HepG2 (cell line): ENCODE data around the gene MGAT5. TPM values are rescaled to one million over a fixed set of nuclear protein-coding genes. Genes with fewer than 3 reads are reported as not detected.
A peak's percentile ranks its signal among the peaks of the same experiment; 100 is the strongest.

ENCODE experiments used
- ARNT ChIP-seq: fragments of 450-650 bp; IDR thresholded peaks from 2 replicates; pipeline ENCODE4 v1.6.1; 2017
- ASH2L ChIP-seq: fragments of 300-600, 200-600 bp; sonication (generic); IDR thresholded peaks from 2 replicates; pipeline ENCODE4 v1.7.0; 2017; ENCODE audit warnings: low read depth, mild to moderate bottlenecking, moderate library complexity, mixed read lengths, low read length; ENCODE audit not compliant: insufficient read length
- EHMT2 ChIP-seq: fragments of 200-600 bp; sonication (generic); IDR thresholded peaks from 2 replicates; pipeline ENCODE4 v1.7.0; 2017; ENCODE audit warnings: antibody characterized with exemption, low read depth, low read length, borderline replicate concordance
- HCFC1 ChIP-seq: fragments of 150-350 bp; IDR thresholded peaks from 2 replicates; pipeline ENCODE4 v1.6.1; 2014; ENCODE audit warnings: low read depth, low read length
- HES4 ChIP-seq: sonication (generic); formaldehyde crosslinking; IDR thresholded peaks from 2 replicates; pipeline ENCODE4 v1.9.0; 2021; ENCODE audit warnings: mild to moderate bottlenecking, missing genetic modification reagents, borderline replicate concordance
- HHEX ChIP-seq: IDR thresholded peaks from 2 replicates; pipeline ENCODE4 v1.6.1; 2016; ENCODE audit warnings: control low read depth
- HNF4G ChIP-seq, 2 experiments: sonication (generic) in 1 of 2; formaldehyde crosslinking in 1 of 2; IDR thresholded peaks; 2 replicates each; pipeline versions ENCODE4 v1.4.0 to v1.6.1; 2011 to 2020; ENCODE audit warnings: borderline replicate concordance in 2 of 2, low read depth in 2 of 2, mild to moderate bottlenecking in 2 of 2, low read length in 1 of 2, missing genetic modification reagents in 1 of 2, moderate library complexity in 1 of 2
- HOXA5 ChIP-seq: sonication (generic); formaldehyde crosslinking; IDR thresholded peaks from 2 replicates; pipeline ENCODE4 v1.4.0; 2020; ENCODE audit warnings: missing genetic modification reagents
- IRX3 ChIP-seq: sonication (generic); formaldehyde crosslinking; IDR thresholded peaks from 2 replicates; pipeline ENCODE4 v1.8.1; 2023; ENCODE audit warnings: mild to moderate bottlenecking, low read depth, missing genetic modification reagents, borderline replicate concordance
- NAIF1 ChIP-seq: sonication (generic); formaldehyde crosslinking; IDR thresholded peaks from 2 replicates; pipeline ENCODE4 v1.5.0; 2020; ENCODE audit warnings: mild to moderate bottlenecking, missing genetic modification reagents, borderline replicate concordance
- REPIN1 ChIP-seq: sonication (generic); formaldehyde crosslinking; IDR thresholded peaks from 2 replicates; pipeline ENCODE4 v1.8.0; 2022; ENCODE audit warnings: missing genetic modification reagents, low read depth, mild to moderate bottlenecking, borderline replicate concordance
- RFX1 ChIP-seq: fragments of 450-650 bp; IDR thresholded peaks from 2 replicates; pipeline ENCODE4 v1.6.1; 2017
- SAFB2 ChIP-seq: sonication (generic); formaldehyde crosslinking; IDR thresholded peaks from 2 replicates; pipeline ENCODE4 v1.5.1; 2020; ENCODE audit warnings: missing genetic modification reagents, low read depth, mild to moderate bottlenecking, borderline replicate concordance
- SP4 ChIP-seq: sonication (generic); formaldehyde crosslinking; IDR thresholded peaks from 2 replicates; pipeline ENCODE4 v1.8.1; 2023; ENCODE audit warnings: mild to moderate bottlenecking, missing genetic modification reagents
- SSRP1 ChIP-seq: IDR thresholded peaks from 2 replicates; pipeline ENCODE4 v1.6.1; 2016; ENCODE audit warnings: control low read depth
- TBP ChIP-seq: sonication (generic); formaldehyde crosslinking; IDR thresholded peaks from 2 replicates; pipeline ENCODE4 v1.5.0; 2020; ENCODE audit warnings: missing genetic modification reagents
- TCF7 ChIP-seq: sonication (generic); IDR thresholded peaks from 2 replicates; pipeline ENCODE4 v1.6.1; 2016; ENCODE audit warnings: antibody characterized with exemption, low read depth
- TSC22D2 ChIP-seq: sonication (generic); formaldehyde crosslinking; IDR thresholded peaks from 2 replicates; pipeline ENCODE4 v1.5.1; 2020; ENCODE audit warnings: missing genetic modification reagents, mild to moderate bottlenecking, borderline replicate concordance
- ZFP36 ChIP-seq: fragments of 150-350 bp; IDR thresholded peaks from 2 replicates; pipeline ENCODE4 v1.6.1; 2018; ENCODE audit warnings: borderline replicate concordance, low read length, low read depth; ENCODE audit not compliant: partially characterized antibody
- ZNF224 ChIP-seq: sonication (generic); formaldehyde crosslinking; IDR thresholded peaks from 2 replicates; pipeline ENCODE4 v1.5.0; 2020; ENCODE audit warnings: mild to moderate bottlenecking, missing genetic modification reagents
- ZNF30 ChIP-seq: sonication (generic); formaldehyde crosslinking; IDR thresholded peaks from 2 replicates; pipeline ENCODE4 v1.5.0; 2020; ENCODE audit warnings: mild to moderate bottlenecking, missing genetic modification reagents
- ZNF512 ChIP-seq: sonication (generic); formaldehyde crosslinking; IDR thresholded peaks from 2 replicates; pipeline ENCODE4 v1.4.0; 2020; ENCODE audit warnings: mild to moderate bottlenecking, missing genetic modification reagents
- ZNF552 ChIP-seq: sonication (generic); formaldehyde crosslinking; IDR thresholded peaks from 2 replicates; pipeline ENCODE4 v1.9.0; 2022; ENCODE audit warnings: missing genetic modification reagents, mild to moderate bottlenecking, borderline replicate concordance
- ZNF569 ChIP-seq: sonication (generic); formaldehyde crosslinking; IDR thresholded peaks from 2 replicates; pipeline ENCODE4 v1.5.0; 2020; ENCODE audit warnings: mild to moderate bottlenecking, missing genetic modification reagents, moderate library complexity, borderline replicate concordance
- ZNF644 ChIP-seq: IDR thresholded peaks from 2 replicates; pipeline ENCODE4 v1.6.1; 2016; ENCODE audit warnings: low read depth
- ZNF703 ChIP-seq: sonication (generic); formaldehyde crosslinking; IDR thresholded peaks from 2 replicates; pipeline ENCODE4 v1.5.1; 2020; ENCODE audit warnings: missing genetic modification reagents, mild to moderate bottlenecking, moderate library complexity, borderline replicate concordance
- ZSCAN20 ChIP-seq: sonication (generic); formaldehyde crosslinking; IDR thresholded peaks from 2 replicates; pipeline ENCODE4 v1.4.0; 2020; ENCODE audit warnings: missing genetic modification reagents, mild to moderate bottlenecking, borderline replicate concordance
- polyA plus RNA-seq, 8 experiments: library from polyadenylated mRNA; depleted of rRNA in 3 of 8; stranded (reverse) in 7 of 8; unstranded in 1 of 8; fragments of >200 nt; fragmentation: Illumina TruSeq in 4 of 8; extraction: Trizol in 4 of 8; gene quantifications; 2 replicates each; pipeline versions ENCODE4 v1.2.1 to v1.2.3, GENCODE V29; 2011 to 2016; ENCODE audit warnings: low read depth in 4 of 8, missing spikeins in 1 of 8, mixed read lengths in 1 of 8; ENCODE audit not compliant: insufficient read depth in 1 of 8
- total RNA-seq, 5 experiments: library from RNA; depleted of rRNA; stranded (reverse); fragments of >200 nt; fragmentation: Illumina TruSeq; extraction: Trizol; gene quantifications; 2 replicates each; pipeline ENCODE4 v1.2.3, GENCODE V29; 2016; ENCODE audit warnings: low read depth in 1 of 5
- TF ChIP-seq, protein P1 (sequence below): sonication (generic); formaldehyde crosslinking; IDR thresholded peaks from 2 replicates; pipeline ENCODE4 v1.5.0; 2020; ENCODE audit warnings: missing genetic modification reagents, mild to moderate bottlenecking, borderline replicate concordance
- TF ChIP-seq, protein P2 (sequence below): sonication (generic); formaldehyde crosslinking; IDR thresholded peaks from 2 replicates; pipeline ENCODE4 v1.4.0; 2020; ENCODE audit warnings: missing genetic modification reagents

Gene MGAT5
- total and polyA plus RNA-seq, 2 of the 13 experiments (the other 11 are each of a cell fraction or from before 2014, with no cell fraction given) = 33.1 to 60.2 TPM

GRCh38 chr2:134241911-134242310, 12.0 kb upstream of the MGAT5 start (continued):
- TF ChIP-seq ZNF512 (CRISPR knock-in tag) = no peak
- peak; percentile 95; the same call in 1 of the 2 replicates for TF ChIP-seq EHMT2
- no peak for TF ChIP-seq HOXA5 (CRISPR knock-in tag)
- TF ChIP-seq IRX3 (CRISPR knock-in tag) = no peak
- TF ChIP-seq NAIF1 (CRISPR knock-in tag) = peak; percentile 75; the same call in 1 of the 2 replicates
- no peak for TF ChIP-seq ZNF703 (CRISPR knock-in tag)
- no peak for TF ChIP-seq RFX1
- no peak for TF ChIP-seq ZFP36
- TF ChIP-seq, protein P1, sequence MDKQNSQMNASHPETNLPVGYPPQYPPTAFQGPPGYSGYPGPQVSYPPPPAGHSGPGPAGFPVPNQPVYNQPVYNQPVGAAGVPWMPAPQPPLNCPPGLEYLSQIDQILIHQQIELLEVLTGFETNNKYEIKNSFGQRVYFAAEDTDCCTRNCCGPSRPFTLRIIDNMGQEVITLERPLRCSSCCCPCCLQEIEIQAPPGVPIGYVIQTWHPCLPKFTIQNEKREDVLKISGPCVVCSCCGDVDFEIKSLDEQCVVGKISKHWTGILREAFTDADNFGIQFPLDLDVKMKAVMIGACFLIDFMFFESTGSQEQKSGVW (CRISPR knock-in tag) = no peak
- no peak for TF ChIP-seq SAFB2 (CRISPR knock-in tag)
- no peak for TF ChIP-seq TBP (CRISPR knock-in tag)
- TF ChIP-seq HHEX = no peak
- no peak for TF ChIP-seq HCFC1
- TF ChIP-seq ZSCAN20 = no peak
- TF ChIP-seq ZNF552 (CRISPR knock-in tag) = no peak
- peak; percentile 88 for TF ChIP-seq TCF7
- no peak for TF ChIP-seq ARNT
- peak; percentile 70 for TF ChIP-seq ASH2L
- TF ChIP-seq REPIN1 (CRISPR knock-in tag) = peak; percentile 63; the same call in 1 of the 2 replicates
- TF ChIP-seq, protein P2, sequence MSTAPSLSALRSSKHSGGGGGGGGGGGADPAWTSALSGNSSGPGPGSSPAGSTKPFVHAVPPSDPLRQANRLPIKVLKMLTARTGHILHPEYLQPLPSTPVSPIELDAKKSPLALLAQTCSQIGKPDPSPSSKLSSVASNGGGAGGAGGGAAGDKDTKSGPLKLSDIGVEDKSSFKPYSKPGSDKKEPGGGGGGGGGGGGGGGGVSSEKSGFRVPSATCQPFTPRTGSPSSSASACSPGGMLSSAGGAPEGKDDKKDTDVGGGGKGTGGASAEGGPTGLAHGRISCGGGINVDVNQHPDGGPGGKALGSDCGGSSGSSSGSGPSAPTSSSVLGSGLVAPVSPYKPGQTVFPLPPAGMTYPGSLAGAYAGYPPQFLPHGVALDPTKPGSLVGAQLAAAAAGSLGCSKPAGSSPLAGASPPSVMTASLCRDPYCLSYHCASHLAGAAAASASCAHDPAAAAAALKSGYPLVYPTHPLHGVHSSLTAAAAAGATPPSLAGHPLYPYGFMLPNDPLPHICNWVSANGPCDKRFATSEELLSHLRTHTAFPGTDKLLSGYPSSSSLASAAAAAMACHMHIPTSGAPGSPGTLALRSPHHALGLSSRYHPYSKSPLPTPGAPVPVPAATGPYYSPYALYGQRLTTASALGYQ (CRISPR knock-in tag) = 0 out of 2 replicates have a peak, but pooled peaks have one; percentile 31
- no peak for TF ChIP-seq TSC22D2 (CRISPR knock-in tag)
- TF ChIP-seq ZNF30 (CRISPR knock-in tag) = no peak
- no peak for TF ChIP-seq HES4 (CRISPR knock-in tag)
- TF ChIP-seq SP4 (CRISPR knock-in tag) = no peak
- TF ChIP-seq ZNF644 (CRISPR knock-in tag) = peak; percentile 77; the same call in 1 of the 2 replicates
- no peak for TF ChIP-seq SSRP1 (CRISPR knock-in tag)
- TF ChIP-seq ZNF569 = no peak
- TF ChIP-seq ZNF224 (CRISPR knock-in tag) = no peak
- peak; percentile 87 for TF ChIP-seq HNF4G (IDR thresholded peaks at IDR 0.05; ENCODE audit: borderline replicate concordance, low read depth, low read length)
- no peak; the same call in 1 of the 2 replicates for TF ChIP-seq HNF4G (CRISPR knock-in tag; IDR thresholded peaks at IDR 0.05; ENCODE audit: borderline replicate concordance, low read depth)
